Activated CD8-positive, alpha-beta memory T cell treated with anti-CD3 and anti-CD28 coated beads, Interleukin-2, amount 10 ng/mL, durations not matched to agents 7 days and 5 days (primary cell): ENCODE results near the gene SPSB4. TPM values are rescaled to one million over a fixed set of nuclear protein-coding genes. Genes with fewer than 3 reads are reported as not detected.

ENCODE experiments used
- ATAC-seq: fragments of 150-1000 bp; cut with Tn5 transposase; one replicate; pipeline ENCODE4 v1.10.0; 2021; ENCODE audit warnings: moderate library complexity
- CTCF ChIA-PET: fragments of 350-600 bp; sonication (Branson Sonifier 250); formaldehyde crosslinking; loops from one replicate; lab custom pipeline; 2021; ENCODE audit warnings: antibody characterized with exemption; lab: Charles Lee
- DNase-seq: peaks from one replicate; pipeline ENCODE4 v3.0.0-alpha.2; 2020
- H3K27ac Mint-ChIP-seq: one replicate; pipeline ENCODE4 v1.8.0; 2021; ENCODE audit warnings: mild to moderate bottlenecking, mixed read lengths
- H3K27me3 Mint-ChIP-seq: one replicate; pipeline ENCODE4 v1.8.0; 2021; ENCODE audit warnings: mixed read lengths
- H3K36me3 Mint-ChIP-seq: one replicate; pipeline ENCODE4 v1.8.0; 2021; ENCODE audit warnings: mild to moderate bottlenecking, mixed read lengths
- H3K4me1 Mint-ChIP-seq: one replicate; pipeline ENCODE4 v1.8.0; 2021; ENCODE audit warnings: mixed read lengths
- H3K4me3 Mint-ChIP-seq: one replicate; pipeline ENCODE4 v1.8.0; 2021; ENCODE audit warnings: mild to moderate bottlenecking, moderate library complexity, mixed read lengths
- H3K9me3 Mint-ChIP-seq: one replicate; pipeline ENCODE4 v1.8.0; 2022; ENCODE audit warnings: low read depth, mixed read lengths
- total RNA-seq, 2 experiments: library from RNA; stranded (reverse); gene quantifications; one replicate each; pipeline ENCODE4 v1.2.3, GENCODE V29; 2021

SPSB4 gene
- total RNA-seq, 2 experiments from 2014 or later = 0.28 TPM; not detected in 1

GRCh38 chr3:141057946-141058800 is 7.0 kb downstream of the SPSB4 start:
- Mint-ChIP-seq H3K9me3 (no peaks in the 10 kb centered on the region), H3K27me3 (peaks cover 27% of the 10 kb centered on the region), H3K27ac (no peak overlapping the region), H3K4me3 (no peak overlapping the region), H3K4me1 (no peaks in the 10 kb centered on the region), H3K36me3 (no peaks in the 10 kb centered on the region)
- DNase-seq = no peak
- CTCF ChIA-PET = no interaction called here
- ATAC-seq = no peak

- ATAC-seq = no peak
Observed at GRCh38 chr3:141058996-141059395, 7.8 kb downstream of the SPSB4 start.

DNA sequence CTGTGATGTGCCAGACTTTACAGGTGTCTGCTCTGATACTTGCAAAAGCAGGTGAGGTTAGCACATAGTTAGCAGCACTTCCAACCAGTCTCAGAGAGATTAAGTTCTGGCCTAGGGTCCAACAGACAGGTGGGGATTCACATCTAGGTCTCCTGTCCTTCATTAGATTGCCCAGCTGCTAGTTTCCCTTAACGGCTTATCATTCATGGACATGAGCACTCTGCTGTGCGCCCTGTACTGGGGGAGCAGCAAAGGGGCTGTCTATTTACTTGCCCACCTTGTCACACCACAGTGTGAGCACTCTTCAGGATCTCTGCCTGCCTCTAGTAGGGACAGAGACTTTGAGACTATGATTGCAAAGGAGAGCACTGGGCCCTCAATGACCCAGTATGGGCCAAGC is 8.7 kb downstream of the SPSB4 start:
- no peaks in the 10 kb centered on the region for H3K9me3 Mint-ChIP-seq
- peak; percentile 27 for DNase-seq
- H3K27me3 Mint-ChIP-seq = peaks cover 16% of the 10 kb centered on the region
- no peak overlapping the region for H3K4me3 Mint-ChIP-seq
- ATAC-seq = no peak
- peaks cover 7% of the 10 kb centered on the region for H3K4me1 Mint-ChIP-seq
- no peaks in the 10 kb centered on the region for H3K36me3 Mint-ChIP-seq
- H3K27ac Mint-ChIP-seq = no peak overlapping the region
- CTCF ChIA-PET = no interaction called here

More at GRCh38 chr3:141058996-141059395, 7.8 kb downstream of the SPSB4 start:
- Mint-ChIP-seq H3K4me1 (peaks cover 6% of the 10 kb centered on the region), H3K36me3 (no peaks in the 10 kb centered on the region), H3K27ac (no peak overlapping the region), H3K4me3 (no peak overlapping the region), H3K9me3 (no peaks in the 10 kb centered on the region), H3K27me3 (peaks cover 22% of the 10 kb centered on the region)
- CTCF ChIA-PET = no interaction called here
- no peak for DNase-seq

- ATAC-seq = no peak
- Mint-ChIP-seq H3K4me1 (peaks cover 7% of the 10 kb centered on the region), H3K27me3 (peaks cover 11% of the 10 kb centered on the region), H3K36me3 (no peaks in the 10 kb centered on the region), H3K4me3 (no peak overlapping the region), H3K27ac (no peak overlapping the region), H3K9me3 (no peaks in the 10 kb centered on the region)
- DNase-seq = peak; percentile 37
- CTCF ChIA-PET = no interaction called here
Observed at GRCh38 chr3:141060327-141060726, 9.2 kb downstream of the SPSB4 start.

DNA sequence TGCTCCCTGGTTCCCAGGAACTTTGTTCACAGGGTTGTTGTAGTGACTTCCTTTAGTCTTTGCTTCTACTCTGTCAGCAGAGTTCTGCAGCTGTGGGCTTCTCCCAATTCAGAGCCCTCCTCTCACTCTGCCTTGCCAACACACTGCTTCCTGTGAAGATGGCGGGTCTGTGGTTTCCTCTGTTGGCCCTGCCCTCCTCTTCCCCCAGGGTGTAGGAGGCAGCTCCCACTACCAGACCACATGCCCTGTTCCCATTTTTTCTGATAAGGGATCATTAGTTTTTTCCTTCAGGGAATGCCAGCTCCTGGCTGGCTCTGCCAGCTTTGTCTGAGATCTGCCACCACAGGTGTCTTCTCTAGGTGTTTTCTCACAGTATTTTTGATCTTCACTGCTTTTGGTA is 12.7 kb downstream of the SPSB4 start:
- Mint-ChIP-seq H3K9me3 (no peaks in the 10 kb centered on the region), H3K36me3 (no peaks in the 10 kb centered on the region), H3K4me1 (peaks cover 7% of the 10 kb centered on the region), H3K27ac (no peak overlapping the region), H3K4me3 (no peak overlapping the region), H3K27me3 (peaks cover 6% of the 10 kb centered on the region)
- peak; percentile 39 for DNase-seq
- CTCF ChIA-PET = interaction anchor here (0.9 to 1.3 kb wide), 2 partner anchors 13 to 64 kb away, joined by 3 to 4 read pairs; partner anchors contain the start of gene SPSB4
- ATAC-seq = peak; percentile 42

GRCh38 chr3:141064255-141064926 is 13.2 kb downstream of the SPSB4 start:
- H3K27ac Mint-ChIP-seq = no peak overlapping the region
- H3K4me1 Mint-ChIP-seq = peaks cover 7% of the 10 kb centered on the region
- CTCF ChIA-PET = interaction anchor here (0.9 to 1.3 kb wide), 2 partner anchors 13 to 65 kb away, joined by 3 to 4 read pairs; partner anchors contain the start of gene SPSB4
- no peak for DNase-seq
- H3K4me3 Mint-ChIP-seq = no peak overlapping the region
- ATAC-seq = no peak
- no peaks in the 10 kb centered on the region for H3K36me3 Mint-ChIP-seq
- peaks cover 6% of the 10 kb centered on the region for H3K27me3 Mint-ChIP-seq
- H3K9me3 Mint-ChIP-seq = no peaks in the 10 kb centered on the region

GRCh38 chr3:141065258-141065657 is 14.1 kb downstream of the SPSB4 start:
- Mint-ChIP-seq H3K4me3 (no peak overlapping the region), H3K27me3 (peaks cover 6% of the 10 kb centered on the region), H3K4me1 (peaks cover 7% of the 10 kb centered on the region), H3K36me3 (no peaks in the 10 kb centered on the region), H3K9me3 (no peaks in the 10 kb centered on the region), H3K27ac (no peak overlapping the region)
- DNase-seq (no peak), ATAC-seq (no peak)
- CTCF ChIA-PET = no interaction called here

DNA sequence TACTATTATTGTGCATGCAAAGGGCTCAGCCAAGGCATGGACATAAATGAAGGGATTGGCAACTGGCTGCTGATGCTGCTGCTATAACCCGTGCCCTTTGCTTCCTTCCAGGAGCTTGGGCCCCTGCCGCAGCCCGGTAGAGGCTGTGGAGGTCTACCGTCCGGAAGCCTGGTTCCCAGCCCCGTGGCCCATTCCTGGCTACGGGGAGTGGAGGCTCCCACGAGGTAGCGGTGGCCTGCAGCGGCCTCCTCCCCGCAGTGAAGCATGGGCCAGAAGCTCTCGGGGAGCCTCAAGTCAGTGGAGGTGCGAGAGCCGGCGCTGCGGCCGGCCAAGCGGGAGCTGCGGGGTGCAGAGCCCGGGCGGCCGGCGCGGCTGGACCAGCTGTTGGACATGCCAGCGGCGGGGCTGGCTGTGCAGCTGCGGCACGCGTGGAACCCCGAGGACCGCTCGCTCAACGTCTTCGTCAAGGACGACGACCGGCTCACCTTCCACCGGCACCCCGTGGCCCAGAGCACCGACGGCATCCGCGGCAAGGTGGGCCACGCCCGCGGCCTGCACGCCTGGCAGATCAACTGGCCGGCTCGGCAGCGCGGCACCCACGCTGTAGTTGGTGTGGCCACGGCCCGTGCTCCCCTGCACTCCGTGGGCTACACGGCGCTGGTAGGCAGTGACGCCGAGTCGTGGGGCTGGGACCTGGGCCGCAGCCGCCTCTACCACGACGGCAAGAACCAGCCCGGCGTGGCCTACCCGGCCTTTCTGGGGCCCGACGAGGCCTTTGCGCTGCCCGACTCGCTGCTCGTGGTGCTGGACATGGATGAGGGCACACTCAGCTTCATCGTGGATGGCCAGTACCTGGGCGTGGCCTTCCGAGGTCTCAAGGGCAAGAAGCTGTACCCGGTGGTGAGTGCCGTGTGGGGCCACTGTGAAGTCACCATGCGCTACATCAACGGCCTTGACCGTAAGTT is 15.0 kb downstream of the SPSB4 start:
- peaks cover 7% of the 10 kb centered on the region for H3K4me1 Mint-ChIP-seq
- H3K27me3 Mint-ChIP-seq = peaks cover 6% of the 10 kb centered on the region
- H3K4me3 Mint-ChIP-seq = no peak overlapping the region
- no peaks in the 10 kb centered on the region for H3K9me3 Mint-ChIP-seq
- DNase-seq (peak; percentile 30), ATAC-seq (no peak)
- CTCF ChIA-PET = no interaction called here
- H3K27ac Mint-ChIP-seq = no peak overlapping the region
- no peaks in the 10 kb centered on the region for H3K36me3 Mint-ChIP-seq

DNA sequence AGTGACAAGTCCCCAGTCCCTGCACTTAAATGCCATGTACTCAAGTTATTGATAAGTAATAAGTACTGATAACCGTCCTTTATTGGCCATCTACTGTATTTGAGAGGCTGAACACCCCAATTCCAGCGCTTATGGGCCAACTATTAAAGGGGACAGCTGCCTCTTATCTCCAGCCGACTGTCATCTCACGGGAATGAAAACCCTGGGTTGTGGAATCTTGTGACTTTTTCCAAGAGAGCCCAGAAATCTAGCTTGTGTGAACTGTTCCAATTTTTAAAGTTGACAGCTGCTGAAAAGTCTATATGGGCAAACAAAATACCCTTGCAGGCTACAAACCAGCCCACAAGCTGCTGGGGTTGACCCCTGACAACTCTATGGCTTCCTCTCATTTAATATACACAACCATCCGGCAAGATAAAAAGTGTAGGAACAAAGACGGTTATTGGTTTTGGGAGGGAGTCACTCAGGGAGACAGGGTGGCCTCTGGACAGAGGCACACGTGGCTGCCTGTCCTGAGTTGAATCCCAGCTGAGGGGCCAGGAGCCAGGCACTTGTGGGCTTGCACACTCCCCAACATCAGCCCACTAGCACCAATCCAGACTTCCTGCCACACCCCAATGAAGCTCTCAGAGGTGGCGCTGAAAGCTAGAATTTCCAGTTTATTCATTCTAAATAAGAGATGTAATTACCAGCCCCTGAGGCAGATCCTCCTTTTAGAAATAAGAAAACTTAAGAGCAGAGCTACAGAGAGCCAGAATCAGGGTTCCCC is 16.2 kb downstream of the SPSB4 start:
- CTCF ChIA-PET = no interaction called here
- Mint-ChIP-seq H3K27ac (no peak overlapping the region), H3K4me3 (no peak overlapping the region), H3K4me1 (peaks cover 7% of the 10 kb centered on the region), H3K9me3 (no peaks in the 10 kb centered on the region), H3K27me3 (peaks cover 6% of the 10 kb centered on the region), H3K36me3 (no peaks in the 10 kb centered on the region)
- no peak for ATAC-seq
- no peak for DNase-seq

DNA sequence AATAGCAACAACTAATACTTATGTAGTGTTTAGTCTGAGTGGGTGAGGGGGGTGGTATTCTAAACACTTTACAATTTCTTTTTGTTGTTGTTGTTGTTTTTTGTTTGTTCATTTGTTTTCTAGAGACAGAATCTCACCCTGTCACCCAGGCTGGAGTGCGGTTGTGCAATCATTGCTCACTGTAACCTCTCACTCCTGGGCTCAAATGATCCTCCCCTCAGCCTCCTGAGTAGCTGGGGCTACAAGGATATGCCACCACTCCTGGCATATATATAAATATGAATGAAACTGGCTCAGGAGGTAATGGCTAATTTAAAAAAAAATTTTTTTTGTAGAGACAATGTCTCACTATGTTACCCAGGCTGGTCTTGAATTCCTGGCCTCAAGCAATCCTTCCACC is 19.1 kb downstream of the SPSB4 start:
- H3K4me3 Mint-ChIP-seq = no peak overlapping the region
- H3K27me3 Mint-ChIP-seq = no peaks in the 10 kb centered on the region
- DNase-seq = no peak
- CTCF ChIA-PET = no interaction called here
- no peaks in the 10 kb centered on the region for H3K9me3 Mint-ChIP-seq
- no peak for ATAC-seq
- no peak overlapping the region for H3K27ac Mint-ChIP-seq
- no peaks in the 10 kb centered on the region for H3K4me1 Mint-ChIP-seq
- H3K36me3 Mint-ChIP-seq = no peaks in the 10 kb centered on the region

DNA sequence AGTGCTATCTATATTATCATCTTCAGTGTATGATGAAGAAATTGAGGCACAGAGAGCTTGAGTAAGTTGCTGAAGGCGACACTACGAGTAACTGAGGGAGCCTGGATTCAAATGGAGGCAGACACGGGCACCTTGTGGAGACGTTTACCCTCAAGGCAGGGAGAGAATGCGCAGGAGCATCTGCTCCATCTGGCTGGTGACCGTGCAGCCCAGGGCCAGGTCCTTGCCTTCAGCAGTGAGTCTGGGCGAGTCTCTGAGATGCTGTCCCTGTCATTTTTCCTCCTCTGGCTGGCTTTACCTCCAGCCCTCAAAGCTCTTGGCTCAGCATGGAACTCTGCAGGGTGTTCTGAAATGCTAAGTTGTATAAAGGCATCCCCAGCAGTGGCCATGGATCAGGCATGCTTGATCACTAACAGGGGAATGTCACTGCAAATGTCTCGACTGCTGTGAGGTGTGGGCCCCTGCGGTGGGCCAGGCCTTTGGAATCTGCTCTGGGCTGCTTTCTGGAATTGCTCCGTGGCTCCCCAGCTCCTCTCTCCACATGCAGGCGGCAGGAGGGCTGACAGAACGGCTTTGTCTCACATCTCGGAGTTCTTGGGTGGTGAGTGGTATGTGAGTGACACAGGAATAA is 19.7 kb downstream of the SPSB4 start:
- ATAC-seq = no peak
- Mint-ChIP-seq H3K36me3 (no peaks in the 10 kb centered on the region), H3K9me3 (no peaks in the 10 kb centered on the region), H3K27ac (no peak overlapping the region), H3K27me3 (no peaks in the 10 kb centered on the region), H3K4me3 (no peak overlapping the region), H3K4me1 (no peaks in the 10 kb centered on the region)
- CTCF ChIA-PET = no interaction called here
- DNase-seq = no peak

- ATAC-seq (no peak), DNase-seq (no peak)
- Mint-ChIP-seq H3K4me3 (no peak overlapping the region), H3K27ac (no peak overlapping the region), H3K4me1 (no peaks in the 10 kb centered on the region), H3K27me3 (no peaks in the 10 kb centered on the region), H3K9me3 (no peaks in the 10 kb centered on the region), H3K36me3 (no peaks in the 10 kb centered on the region)
- CTCF ChIA-PET = no interaction called here
Observed at GRCh38 chr3:141071681-141072260, 20.6 kb downstream of the SPSB4 start.
